ENCODE results near the gene APBA2. TPM values are rescaled to one million over a fixed set of nuclear protein-coding genes. Genes with fewer than 3 reads are reported as not detected.

The APBA2 gene
- total RNA-seq, 2 experiments from 2014 or later, result 30.8 to 32.0 TPM

DNA sequence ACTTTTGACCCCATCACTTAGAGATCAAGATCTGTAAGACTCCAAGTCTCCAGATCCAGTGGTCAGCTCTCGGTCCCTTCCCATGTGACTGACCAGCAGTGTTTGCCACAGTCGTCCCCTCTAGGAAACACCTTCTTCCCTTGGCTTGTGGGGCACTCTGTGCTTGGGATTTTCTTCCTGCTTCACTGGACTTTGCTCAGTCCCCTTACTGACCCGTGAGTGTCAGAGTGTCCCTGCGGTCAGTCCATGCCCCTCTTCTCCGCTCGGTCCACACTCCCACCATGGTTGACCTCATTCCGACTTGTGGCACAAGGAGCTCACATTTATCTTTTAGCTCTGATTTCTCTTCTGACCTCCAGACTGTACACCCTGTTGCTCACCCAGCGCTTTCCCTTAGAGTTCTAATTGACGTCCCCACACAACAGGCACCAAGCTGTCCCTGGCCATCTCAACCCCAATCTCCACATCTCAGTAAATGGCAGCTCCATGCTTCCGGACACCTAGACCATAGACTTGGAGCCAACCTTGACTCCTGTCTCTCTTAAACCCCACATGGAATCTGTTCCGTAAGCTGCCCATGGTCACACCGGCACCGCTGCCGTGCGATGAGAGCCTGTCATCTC is 67.9 kb downstream of the APBA2 start:
- no peak for ATAC-seq
- Mint-ChIP-seq H3K4me3 (no peak overlapping the region), H3K27ac (no peak overlapping the region), H3K9me3 (no peaks in the 10 kb centered on the region), H3K36me3 (ENCODE audit: low read depth) (peaks cover 6% of the 10 kb centered on the region), H3K4me1 (ENCODE audit: low read depth) (peaks cover 63% of the 10 kb centered on the region), H3K27me3 (no peaks in the 10 kb centered on the region)
- no peak for DNase-seq
- ChIA-PET POLR2A (interaction anchor here (1.1 kb wide), 1 partner anchor 20 kb away, joined by 3 read pairs; no protein-coding TSS in a partner anchor), CTCF (interaction anchor here (1.1 to 2.2 kb wide), 2 partner anchors 18 to 149 kb away, joined by 3 to 6 read pairs; no protein-coding TSS in a partner anchor)
- TF ChIP-seq, protein P1, sequence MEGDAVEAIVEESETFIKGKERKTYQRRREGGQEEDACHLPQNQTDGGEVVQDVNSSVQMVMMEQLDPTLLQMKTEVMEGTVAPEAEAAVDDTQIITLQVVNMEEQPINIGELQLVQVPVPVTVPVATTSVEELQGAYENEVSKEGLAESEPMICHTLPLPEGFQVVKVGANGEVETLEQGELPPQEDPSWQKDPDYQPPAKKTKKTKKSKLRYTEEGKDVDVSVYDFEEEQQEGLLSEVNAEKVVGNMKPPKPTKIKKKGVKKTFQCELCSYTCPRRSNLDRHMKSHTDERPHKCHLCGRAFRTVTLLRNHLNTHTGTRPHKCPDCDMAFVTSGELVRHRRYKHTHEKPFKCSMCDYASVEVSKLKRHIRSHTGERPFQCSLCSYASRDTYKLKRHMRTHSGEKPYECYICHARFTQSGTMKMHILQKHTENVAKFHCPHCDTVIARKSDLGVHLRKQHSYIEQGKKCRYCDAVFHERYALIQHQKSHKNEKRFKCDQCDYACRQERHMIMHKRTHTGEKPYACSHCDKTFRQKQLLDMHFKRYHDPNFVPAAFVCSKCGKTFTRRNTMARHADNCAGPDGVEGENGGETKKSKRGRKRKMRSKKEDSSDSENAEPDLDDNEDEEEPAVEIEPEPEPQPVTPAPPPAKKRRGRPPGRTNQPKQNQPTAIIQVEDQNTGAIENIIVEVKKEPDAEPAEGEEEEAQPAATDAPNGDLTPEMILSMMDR (IDR thresholded peaks at IDR 0.05), result no peak
- intact Hi-C loops (cut with micrococcal nuclease), result no loop called here

DNA sequence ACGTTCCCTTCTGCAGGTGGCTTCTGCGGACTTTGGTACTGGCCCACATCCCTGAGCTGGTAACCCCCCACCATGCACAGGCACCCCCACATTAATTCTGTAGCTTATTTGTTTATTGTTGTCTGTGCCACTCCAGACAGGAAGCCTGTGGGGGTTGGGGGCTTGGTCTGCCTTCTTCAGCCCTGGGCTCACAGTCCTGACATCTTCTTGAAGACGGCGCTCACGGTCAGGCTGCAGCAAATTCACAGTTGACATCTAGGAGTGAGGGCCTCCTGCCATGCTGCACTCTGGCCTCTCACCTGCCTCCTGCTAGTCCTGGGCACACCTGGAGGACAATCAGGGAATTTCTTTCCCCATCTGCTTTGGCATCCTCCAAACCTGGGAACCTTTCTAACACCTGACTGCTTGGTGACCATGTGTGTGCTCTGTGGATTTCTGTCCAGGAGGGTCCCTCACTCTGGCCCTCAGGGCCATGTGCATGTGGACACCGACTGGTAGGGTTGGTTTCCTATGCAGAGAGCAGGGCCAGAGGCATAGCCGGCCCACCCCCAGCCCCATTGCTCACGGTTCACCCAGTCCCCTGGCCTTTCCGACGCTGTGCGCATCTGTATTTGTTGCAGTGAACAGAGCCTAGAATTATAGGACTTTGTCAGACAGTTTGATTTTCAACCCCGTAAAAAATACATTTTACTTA is 68.8 kb downstream of the APBA2 start:
- intact Hi-C loops (cut with micrococcal nuclease), result no loop called here
- ChIA-PET POLR2A (interaction anchor here (1.1 kb wide), 1 partner anchor 19 kb away, joined by 3 read pairs; no protein-coding TSS in a partner anchor), CTCF (interaction anchor here (0.8 to 2.7 kb wide), 6 partner anchors 13 to 148 kb away, joined by 3 to 14 read pairs (median 3); no protein-coding TSS in a partner anchor)
- H3K27ac Mint-ChIP-seq, result peak overlapping the region; percentile 55
- TF ChIP-seq, protein P1 (IDR thresholded peaks at IDR 0.05), result no peak
- ATAC-seq (no peak), DNase-seq (no peak)
- peak overlapping the region; percentile 9 for H3K4me3 Mint-ChIP-seq
- no peaks in the 10 kb centered on the region for H3K9me3 Mint-ChIP-seq
- H3K36me3 Mint-ChIP-seq (ENCODE audit: low read depth), result peaks cover 2% of the 10 kb centered on the region
- H3K27me3 Mint-ChIP-seq, result no peaks in the 10 kb centered on the region
- peaks cover 60% of the 10 kb centered on the region for H3K4me1 Mint-ChIP-seq (ENCODE audit: low read depth)

DNA sequence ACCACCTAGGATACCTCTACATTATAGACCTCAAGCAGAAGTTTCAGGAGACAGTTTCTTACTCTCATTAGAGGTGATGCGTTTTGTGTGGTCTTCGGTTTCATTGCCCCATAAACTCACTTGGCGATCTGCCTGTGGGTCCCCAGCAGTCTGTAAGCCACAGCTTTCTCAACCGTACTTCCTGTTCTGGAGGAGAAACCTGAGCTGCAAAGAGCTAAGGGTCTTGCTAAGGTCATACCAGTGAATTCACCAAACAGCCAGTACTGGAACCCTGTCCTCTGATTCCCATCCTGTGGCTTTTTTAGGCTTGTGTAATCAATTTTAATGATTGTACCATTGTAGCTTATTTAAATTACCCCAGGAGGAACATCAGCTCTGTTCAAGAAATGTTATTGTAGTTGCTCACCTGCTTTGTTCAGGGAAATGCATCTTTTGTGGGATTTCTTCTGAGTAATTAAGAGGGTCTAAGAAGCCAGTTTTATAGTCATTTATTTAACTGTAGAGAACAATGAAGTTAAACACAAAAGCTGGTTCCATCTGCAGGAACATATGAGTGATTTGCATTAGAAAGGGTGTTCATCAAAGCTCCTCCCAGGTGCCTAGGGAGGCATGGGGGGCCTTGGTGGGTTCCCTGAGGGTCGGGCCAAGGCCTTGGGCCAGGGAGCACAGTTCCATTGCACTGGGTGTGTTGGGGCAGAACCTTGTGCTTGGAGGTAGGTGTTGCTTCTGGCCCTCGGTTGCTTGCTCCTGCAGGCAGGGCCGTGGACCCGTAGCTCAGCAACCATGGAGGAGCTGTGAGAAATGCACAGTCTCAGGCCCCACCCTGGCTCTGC is 69.6 kb downstream of the APBA2 start:
- intact Hi-C loops (cut with micrococcal nuclease), result no loop called here
- ChIA-PET CTCF (interaction anchor here (0.8 to 2.7 kb wide), 8 partner anchors 14 to 147 kb away, joined by 3 to 14 read pairs (median 3); no protein-coding TSS in a partner anchor), POLR2A (no interaction called here)
- TF ChIP-seq, protein P1 (IDR thresholded peaks at IDR 0.05), result no peak
- DNase-seq (peak; percentile 69), ATAC-seq (peak; percentile 83)
- Mint-ChIP-seq H3K27me3 (no peaks in the 10 kb centered on the region), H3K27ac (peak overlapping the region; percentile 55), H3K9me3 (no peaks in the 10 kb centered on the region), H3K4me3 (peak overlapping the region; percentile 9), H3K4me1 (ENCODE audit: low read depth) (peaks cover 54% of the 10 kb centered on the region), H3K36me3 (ENCODE audit: low read depth) (no peaks in the 10 kb centered on the region)

DNA sequence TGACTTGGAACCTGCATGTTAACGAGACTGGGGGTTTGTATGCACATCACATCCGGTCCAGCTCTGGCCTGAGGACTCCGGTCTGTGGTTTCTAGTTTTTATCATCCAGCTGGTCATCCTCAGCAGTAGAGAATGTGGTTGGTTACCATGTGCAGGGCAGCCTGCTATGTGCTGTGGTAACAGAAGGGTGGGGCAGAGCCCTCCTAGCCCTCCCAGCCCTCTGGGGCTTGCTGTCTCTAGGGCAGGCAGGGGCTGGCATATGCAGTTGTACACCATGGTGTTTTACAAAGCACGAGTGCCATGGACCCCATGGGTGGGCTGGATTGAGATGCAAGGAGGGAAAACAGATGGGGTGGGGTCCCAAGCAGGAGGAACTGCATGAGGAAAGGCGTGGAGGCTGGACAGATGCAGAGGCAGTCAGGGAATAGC is 70.2 kb downstream of the APBA2 start:
- intact Hi-C loops (cut with micrococcal nuclease), result no loop called here
- Mint-ChIP-seq H3K4me3 (no peak overlapping the region), H3K27me3 (no peaks in the 10 kb centered on the region), H3K9me3 (no peaks in the 10 kb centered on the region), H3K36me3 (ENCODE audit: low read depth) (peaks cover 2% of the 10 kb centered on the region), H3K4me1 (ENCODE audit: low read depth) (peaks cover 58% of the 10 kb centered on the region), H3K27ac (no peak overlapping the region)
- TF ChIP-seq, protein P1 (IDR thresholded peaks at IDR 0.05), result no peak
- DNase-seq (no peak), ATAC-seq (no peak)
- ChIA-PET POLR2A (interaction anchor here (0.9 kb wide), 1 partner anchor 15 kb away, joined by 3 read pairs; no protein-coding TSS in a partner anchor), CTCF (interaction anchor here (1.0 to 2.7 kb wide), 5 partner anchors 19 to 146 kb away, joined by 3 to 14 read pairs (median 3); no protein-coding TSS in a partner anchor)
